Neural crest cell (in vitro differentiated cells): ENCODE data around the gene BCLAF1. TPM values are rescaled to one million over a fixed set of nuclear protein-coding genes. Genes with fewer than 3 reads are reported as not detected.
A peak's percentile ranks its signal among the peaks of the same experiment; 100 is the strongest.

Experiments
- DNase-seq: peaks from one replicate; pipeline ENCODE4 v3.0.0; 2021; ENCODE audit warnings: low read depth, mixed read lengths, low spot score
- H3K27ac Mint-ChIP-seq: one replicate; pipeline ENCODE4 v1.8.0; 2021; ENCODE audit warnings: mild to moderate bottlenecking, mixed read lengths; ENCODE audit not compliant: unreplicated experiment
- H3K27me3 Mint-ChIP-seq: 2 replicates; pipeline ENCODE4 v1.8.0; 2021; ENCODE audit warnings: low read depth, mild to moderate bottlenecking, mixed read lengths
- H3K36me3 Mint-ChIP-seq: 2 replicates; pipeline ENCODE4 v1.8.0; 2021; ENCODE audit warnings: low read depth, mild to moderate bottlenecking, mixed read lengths
- H3K4me1 Mint-ChIP-seq: 2 replicates; pipeline ENCODE4 v1.8.0; 2021; ENCODE audit warnings: mixed read lengths
- H3K4me3 Mint-ChIP-seq: one replicate; pipeline ENCODE4 v1.8.0; 2021; ENCODE audit warnings: mild to moderate bottlenecking, mixed read lengths
- H3K9me3 Mint-ChIP-seq: 2 replicates; pipeline ENCODE4 v1.8.0; 2021; ENCODE audit warnings: mixed read lengths
- total RNA-seq: library from RNA; stranded (reverse); gene quantifications from 2 replicates; pipeline ENCODE4 v1.2.1, GENCODE V29; 2021
- TF ChIP-seq, protein P1 (sequence below): fragments of 200-600 bp; sonication (generic); conservative IDR thresholded peaks from 2 replicates; pipeline ENCODE4 v1.5.0; 2021; ENCODE audit warnings: antibody characterized with exemption, mild to moderate bottlenecking

Gene BCLAF1
- total RNA-seq, 1 donor from 2014 or later, result 253 TPM

DNA sequence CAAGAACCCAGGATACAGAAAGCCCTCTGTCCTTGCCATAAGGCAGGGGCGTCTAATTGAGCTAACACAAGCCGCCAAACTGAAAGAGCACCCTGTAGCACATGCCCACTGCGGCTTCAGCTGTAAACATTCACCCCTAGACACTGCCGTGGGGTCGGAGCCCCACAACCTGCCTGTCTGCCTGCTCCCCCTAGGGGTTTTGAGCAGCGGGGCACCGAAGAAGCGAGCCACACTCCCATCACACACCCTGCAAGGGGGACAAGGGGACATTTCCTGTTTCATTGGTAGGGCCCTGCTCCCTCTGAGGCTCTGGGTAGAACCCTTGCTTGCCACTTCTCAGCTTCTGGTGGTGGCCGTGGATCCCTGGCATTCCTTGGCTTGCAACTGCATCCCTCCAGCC, 45.2 kb upstream of the BCLAF1 start:
- Mint-ChIP-seq H3K36me3 (no peaks in the 10 kb centered on the region), H3K4me1 (no peaks in the 10 kb centered on the region), H3K4me3 (no peak overlapping the region), H3K27ac (no peak overlapping the region), H3K27me3 (no peaks in the 10 kb centered on the region), H3K9me3 (no peaks in the 10 kb centered on the region)
- TF ChIP-seq, protein P1, sequence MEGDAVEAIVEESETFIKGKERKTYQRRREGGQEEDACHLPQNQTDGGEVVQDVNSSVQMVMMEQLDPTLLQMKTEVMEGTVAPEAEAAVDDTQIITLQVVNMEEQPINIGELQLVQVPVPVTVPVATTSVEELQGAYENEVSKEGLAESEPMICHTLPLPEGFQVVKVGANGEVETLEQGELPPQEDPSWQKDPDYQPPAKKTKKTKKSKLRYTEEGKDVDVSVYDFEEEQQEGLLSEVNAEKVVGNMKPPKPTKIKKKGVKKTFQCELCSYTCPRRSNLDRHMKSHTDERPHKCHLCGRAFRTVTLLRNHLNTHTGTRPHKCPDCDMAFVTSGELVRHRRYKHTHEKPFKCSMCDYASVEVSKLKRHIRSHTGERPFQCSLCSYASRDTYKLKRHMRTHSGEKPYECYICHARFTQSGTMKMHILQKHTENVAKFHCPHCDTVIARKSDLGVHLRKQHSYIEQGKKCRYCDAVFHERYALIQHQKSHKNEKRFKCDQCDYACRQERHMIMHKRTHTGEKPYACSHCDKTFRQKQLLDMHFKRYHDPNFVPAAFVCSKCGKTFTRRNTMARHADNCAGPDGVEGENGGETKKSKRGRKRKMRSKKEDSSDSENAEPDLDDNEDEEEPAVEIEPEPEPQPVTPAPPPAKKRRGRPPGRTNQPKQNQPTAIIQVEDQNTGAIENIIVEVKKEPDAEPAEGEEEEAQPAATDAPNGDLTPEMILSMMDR, result peak; percentile 27
- no peak for DNase-seq

DNA sequence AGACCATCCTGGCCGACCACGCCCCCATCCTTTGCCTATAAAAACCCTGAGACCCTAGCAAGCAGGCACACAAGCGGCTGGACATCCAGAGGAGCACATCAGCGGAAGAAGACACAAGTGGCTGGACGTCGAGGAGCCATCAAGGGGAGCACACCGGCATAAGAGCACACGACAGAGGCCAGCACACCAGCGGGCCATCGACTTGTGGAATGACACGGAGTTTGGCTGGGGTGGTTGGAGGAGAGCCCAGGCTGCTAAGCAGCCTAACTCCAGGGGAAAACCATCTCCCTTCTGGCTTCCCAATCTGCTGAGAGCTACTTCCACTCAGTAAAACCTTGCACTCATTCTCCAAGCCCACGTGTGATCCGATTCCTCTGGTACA, 44.8 kb upstream of the BCLAF1 start:
- Mint-ChIP-seq H3K9me3 (no peaks in the 10 kb centered on the region), H3K27ac (no peak overlapping the region), H3K36me3 (no peaks in the 10 kb centered on the region), H3K27me3 (no peaks in the 10 kb centered on the region), H3K4me1 (no peaks in the 10 kb centered on the region), H3K4me3 (no peak overlapping the region)
- DNase-seq, result no peak
- TF ChIP-seq, protein P1, result no peak

DNA sequence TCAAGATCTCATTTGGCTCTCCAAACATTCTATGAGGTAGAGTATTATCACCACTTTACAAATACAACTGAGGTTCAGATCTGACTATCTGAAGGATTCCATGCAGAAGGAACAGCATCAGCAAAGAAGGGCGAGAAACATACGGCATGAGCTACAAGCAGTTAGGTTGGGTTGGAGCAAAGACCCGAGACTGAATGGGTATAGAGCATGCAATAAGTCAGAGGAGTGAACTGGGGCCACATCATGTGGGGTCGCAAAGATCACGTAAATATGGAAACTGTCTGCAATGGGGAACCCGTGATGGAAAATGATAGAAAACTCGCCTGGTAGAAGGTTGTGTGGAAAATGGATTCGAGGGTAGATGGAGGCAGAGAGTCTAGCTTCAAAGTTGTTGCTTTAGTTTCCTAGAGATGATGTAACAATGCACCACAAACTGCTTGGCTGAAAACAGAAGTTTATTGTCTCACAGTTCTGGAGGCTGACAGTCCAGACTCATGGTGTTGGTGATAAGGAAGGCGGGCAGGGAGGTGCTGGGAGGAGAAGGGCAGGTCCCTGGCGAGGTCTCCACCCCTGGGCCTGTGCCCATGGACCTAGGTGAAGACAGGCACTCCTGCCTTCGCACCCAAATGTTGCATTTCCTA, 44.3 kb upstream of the BCLAF1 start:
- DNase-seq, result no peak
- H3K36me3 Mint-ChIP-seq, result no peaks in the 10 kb centered on the region
- TF ChIP-seq, protein P1, result no peak
- H3K9me3 Mint-ChIP-seq, result no peaks in the 10 kb centered on the region
- no peak overlapping the region for H3K27ac Mint-ChIP-seq
- no peaks in the 10 kb centered on the region for H3K27me3 Mint-ChIP-seq
- no peaks in the 10 kb centered on the region for H3K4me1 Mint-ChIP-seq
- H3K4me3 Mint-ChIP-seq, result no peak overlapping the region

DNA sequence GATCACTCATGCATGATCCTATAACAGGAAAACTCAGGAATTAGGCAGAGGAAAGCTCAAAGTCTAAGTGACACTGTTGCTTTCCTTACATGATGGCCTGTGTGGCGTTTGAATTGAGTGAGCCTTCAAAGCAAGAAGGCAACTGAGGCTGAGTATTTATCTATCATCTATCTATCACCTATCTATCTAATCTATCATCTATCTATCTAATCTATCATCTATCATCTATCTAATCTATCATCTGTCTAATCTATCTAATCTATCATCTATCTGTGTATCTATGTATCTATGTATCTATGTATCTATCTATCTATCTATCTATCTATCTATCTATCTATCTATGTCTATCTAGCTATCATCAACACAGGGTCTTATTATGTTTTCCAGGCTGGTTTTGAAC, 41.8 kb upstream of the BCLAF1 start:
- DNase-seq, result no peak

DNA sequence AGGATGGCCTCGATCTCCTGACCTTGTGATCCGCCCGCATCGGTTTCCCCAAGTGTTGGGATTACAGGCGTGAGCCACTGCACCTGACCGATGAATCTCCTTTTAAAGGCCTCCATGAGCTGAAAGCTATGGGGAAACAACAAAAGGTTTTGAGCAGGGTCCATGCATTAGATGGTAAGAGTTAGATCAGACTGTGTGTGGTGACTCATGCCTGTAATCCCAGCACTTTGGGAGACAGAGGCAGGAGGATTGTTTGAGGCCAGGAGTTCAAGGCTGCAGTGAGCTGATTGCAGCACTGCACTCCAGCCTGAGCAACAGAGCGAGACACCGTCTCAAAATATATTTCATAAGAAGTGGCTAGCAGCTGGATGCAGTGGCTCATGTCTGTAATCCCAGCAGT, 41.0 kb upstream of the BCLAF1 start:
- no peak for DNase-seq
- H3K27me3 Mint-ChIP-seq, result no peaks in the 10 kb centered on the region
- no peak overlapping the region for H3K27ac Mint-ChIP-seq
- no peak overlapping the region for H3K4me3 Mint-ChIP-seq
- no peaks in the 10 kb centered on the region for H3K36me3 Mint-ChIP-seq
- H3K4me1 Mint-ChIP-seq, result no peaks in the 10 kb centered on the region
- TF ChIP-seq, protein P1, result no peak
- no peaks in the 10 kb centered on the region for H3K9me3 Mint-ChIP-seq

More for the DNA sequence above, 41.8 kb upstream of the BCLAF1 start:
- no peaks in the 10 kb centered on the region for H3K4me1 Mint-ChIP-seq
- H3K4me3 Mint-ChIP-seq, result no peak overlapping the region
- TF ChIP-seq, protein P1, result no peak
- no peaks in the 10 kb centered on the region for H3K9me3 Mint-ChIP-seq
- no peaks in the 10 kb centered on the region for H3K27me3 Mint-ChIP-seq
- no peaks in the 10 kb centered on the region for H3K36me3 Mint-ChIP-seq
- no peak overlapping the region for H3K27ac Mint-ChIP-seq
